H9 (cell line): ENCODE data around the gene ZNF814. TPM values are rescaled to one million over a fixed set of nuclear protein-coding genes. Genes with fewer than 3 reads are reported as not detected.
"Not testable (repeated sequence)": the region's sequence is repeated elsewhere in the genome, so short reads cannot be mapped to it uniquely, and the experiment has no call there.

ENCODE experiments used
- DNase-seq: peaks from one replicate; pipeline ENCODE4 v3.0.0-alpha.2; 2017
- H2AFZ ChIP-seq: one replicate; pipeline ENCODE4 v1.6.1; 2013; ENCODE audit warnings: mild to moderate bottlenecking, low read length, control low read depth, moderate library complexity
- H2AK5ac ChIP-seq: 2 replicates; pipeline ENCODE4 v1.6.1; 2013; ENCODE audit warnings: low read length, control low read depth, mixed read lengths; ENCODE audit not compliant: insufficient read length
- H2BK120ac ChIP-seq: one replicate; pipeline ENCODE4 v1.6.1; 2013; ENCODE audit warnings: low read depth, mild to moderate bottlenecking, low read length, control low read depth, inconsistent platforms; ENCODE audit not compliant: poor library complexity, severe bottlenecking
- H2BK12ac ChIP-seq: 2 replicates; pipeline ENCODE4 v1.6.1; 2013; ENCODE audit warnings: low read length, control low read depth, mixed read lengths, low read depth; ENCODE audit not compliant: insufficient read length
- H2BK15ac ChIP-seq: 2 replicates; pipeline ENCODE4 v1.6.1; 2013; ENCODE audit warnings: low read depth, low read length, control low read depth
- H2BK20ac ChIP-seq: one replicate; pipeline ENCODE4 v1.6.1; 2013; ENCODE audit warnings: low read depth, mild to moderate bottlenecking, low read length, control low read depth, inconsistent platforms; ENCODE audit not compliant: poor library complexity, severe bottlenecking
- H2BK5ac ChIP-seq: 2 replicates; pipeline ENCODE4 v1.6.1; 2013; ENCODE audit warnings: low read length, control low read depth, mixed read lengths; ENCODE audit not compliant: insufficient read length
- H3K14ac ChIP-seq: 2 replicates; pipeline ENCODE4 v1.6.1; 2013; ENCODE audit warnings: low read length, control low read depth; ENCODE audit not compliant: insufficient read depth
- H3K18ac ChIP-seq: 2 replicates; pipeline ENCODE4 v1.6.1; 2013; ENCODE audit warnings: low read depth, mild to moderate bottlenecking, mixed read lengths, low read length, control low read depth; ENCODE audit not compliant: insufficient read length
- H3K23ac ChIP-seq: 2 replicates; pipeline ENCODE4 v1.6.1; 2013; ENCODE audit warnings: low read length, control low read depth, mixed read lengths, low read depth; ENCODE audit not compliant: insufficient read length
- H3K23me2 ChIP-seq: 2 replicates; pipeline ENCODE4 v1.6.1; 2013; ENCODE audit warnings: low read depth, mild to moderate bottlenecking, mixed read lengths, low read length, control low read depth; ENCODE audit not compliant: insufficient read length, poor library complexity, severe bottlenecking
- H3K27ac ChIP-seq: 2 replicates; pipeline ENCODE4 v1.5.1; 2013; ENCODE audit warnings: low read length, control low read depth, mixed read lengths, low read depth; ENCODE audit not compliant: insufficient read length
- H3K27me3 ChIP-seq: 2 replicates; pipeline ENCODE4 v1.6.1; 2013; ENCODE audit warnings: low read length, control low read depth, inconsistent platforms; ENCODE audit not compliant: insufficient read depth
- H3K4ac ChIP-seq: 2 replicates; pipeline ENCODE4 v1.6.1; 2013; ENCODE audit warnings: low read depth, mild to moderate bottlenecking, control low read depth, inconsistent platforms, low read length, moderate library complexity
- H3K4me1 ChIP-seq: 2 replicates; pipeline ENCODE4 v1.6.1; 2013; ENCODE audit warnings: low read length, control low read depth, inconsistent platforms; ENCODE audit not compliant: insufficient read depth
- H3K4me2 ChIP-seq: 2 replicates; pipeline ENCODE4 v1.6.1; 2013; ENCODE audit warnings: low read length, control low read depth, mixed read lengths; ENCODE audit not compliant: insufficient read length, insufficient read depth
- H3K56ac ChIP-seq: 2 replicates; pipeline ENCODE4 v1.6.1; 2013; ENCODE audit warnings: low read depth, mild to moderate bottlenecking, mixed read lengths, low read length, control low read depth; ENCODE audit not compliant: insufficient read length
- H3K79me1 ChIP-seq: 2 replicates; pipeline ENCODE4 v1.6.1; 2013; ENCODE audit warnings: low read depth, mild to moderate bottlenecking, moderate library complexity, low read length, control low read depth, inconsistent platforms; ENCODE audit not compliant: insufficient read depth, poor library complexity, severe bottlenecking
- H3K79me2 ChIP-seq: 2 replicates; pipeline ENCODE4 v1.6.1; 2013; ENCODE audit warnings: low read length, control low read depth, inconsistent platforms; ENCODE audit not compliant: insufficient read depth
- H3K9ac ChIP-seq: 2 replicates; pipeline ENCODE4 v1.6.1; 2013; ENCODE audit warnings: low read length, control low read depth, mixed read lengths; ENCODE audit not compliant: insufficient read length; ENCODE audit errors: extremely low read depth
- H3K9me3 ChIP-seq: one replicate; pipeline ENCODE4 v1.6.1; 2013; ENCODE audit warnings: low read depth, low read length, inconsistent platforms; ENCODE audit not compliant: control insufficient read depth
- H3T11ph ChIP-seq: one replicate; pipeline ENCODE4 v1.6.1; 2013; ENCODE audit warnings: mild to moderate bottlenecking, low read length, control low read depth, inconsistent platforms
- H4K20me1 ChIP-seq: one replicate; pipeline ENCODE4 v1.6.1; 2013; ENCODE audit not compliant: control insufficient read depth, insufficient read length, insufficient read depth
- H4K5ac ChIP-seq: 2 replicates; pipeline ENCODE4 v1.6.1; 2013; ENCODE audit warnings: low read depth, mild to moderate bottlenecking, mixed read lengths, low read length, control low read depth; ENCODE audit not compliant: insufficient read length
- H4K8ac ChIP-seq: replicated peaks from 2 replicates; pipeline ENCODE4 v1.6.1; 2013; ENCODE audit warnings: low read length, control low read depth, mixed read lengths, low read depth; ENCODE audit not compliant: insufficient read length
- H4K91ac ChIP-seq: 2 replicates; pipeline ENCODE4 v1.6.1; 2013; ENCODE audit warnings: low read depth, mild to moderate bottlenecking, moderate library complexity, mixed read lengths, low read length, control low read depth; ENCODE audit not compliant: insufficient read length
- H3K27ac Mint-ChIP-seq, 3 experiments: 2 replicates in 2 of 3; 3 replicates in 1 of 3; pipeline ENCODE4 v1.8.0; 2020 to 2021; ENCODE audit warnings: mixed read lengths in 3 of 3, mild to moderate bottlenecking in 1 of 3, moderate library complexity in 1 of 3
- H3K27me3 Mint-ChIP-seq: 2 replicates; pipeline ENCODE4 v1.8.0; 2021; ENCODE audit warnings: low read depth, mild to moderate bottlenecking, moderate library complexity, mixed read lengths
- H3K36me3 Mint-ChIP-seq, 3 experiments: 2 replicates in 2 of 3; 3 replicates in 1 of 3; pipeline ENCODE4 v1.8.0; 2020 to 2021; ENCODE audit warnings: low read depth in 3 of 3, mixed read lengths in 3 of 3; ENCODE audit not compliant: insufficient read depth in 1 of 3
- H3K4me1 Mint-ChIP-seq, 2 experiments: 2 replicates each; pipeline ENCODE4 v1.8.0; 2020; ENCODE audit warnings: mixed read lengths in 2 of 2
- H3K4me3 Mint-ChIP-seq, 2 experiments: 2 replicates in 1 of 2; 3 replicates in 1 of 2; pipeline ENCODE4 v1.8.0; 2020 to 2021; ENCODE audit warnings: mild to moderate bottlenecking in 2 of 2, mixed read lengths in 2 of 2, moderate library complexity in 1 of 2
- H3K9me3 Mint-ChIP-seq, 2 experiments: 2 replicates in 1 of 2; 3 replicates in 1 of 2; pipeline ENCODE4 v1.8.0; 2020; ENCODE audit warnings: mild to moderate bottlenecking in 2 of 2, mixed read lengths in 2 of 2, moderate library complexity in 1 of 2
- WGBS: extraction: QIAGEN DNeasy Blood & Tissue Kit; methylation state at CpG from one replicate; pipeline ENCODE4 v1.1.7; 2013; ENCODE audit warnings: missing lambda C conversion rate, low lambda C conversion rate, mixed read lengths; ENCODE audit not compliant: insufficient read length; ENCODE audit errors: extremely low coverage; 5-methylcytosine and 5-hydroxymethylcytosine counted together
- total RNA-seq: library from RNA; stranded (reverse); gene quantifications from 2 replicates; pipeline ENCODE4 v1.2.1, GENCODE V29; 2021

Gene ZNF814
- total RNA-seq, 1 experiment from 2014 or later, result 103 TPM

- Mint-ChIP-seq H3K36me3 (peaks cover 58 to 61% (median 60%) of the 10 kb centered on the region in 3 experiments), H3K4me1 (peaks cover 18 to 20% of the 10 kb centered on the region in 2 experiments)
- H3K23me2 ChIP-seq, H3K27ac Mint-ChIP-seq, H3T11ph ChIP-seq, H2BK15ac ChIP-seq, H4K20me1 ChIP-seq, H3K9me3 ChIP-seq, H2BK20ac ChIP-seq, H3K27me3 Mint-ChIP-seq, DNase-seq, H3K4me3 Mint-ChIP-seq, H2AK5ac ChIP-seq, H3K79me2 ChIP-seq, H3K27ac ChIP-seq, H4K5ac ChIP-seq, H3K79me1 ChIP-seq, H4K91ac ChIP-seq, H3K4me1 ChIP-seq, H3K56ac ChIP-seq, H3K23ac ChIP-seq, H3K27me3 ChIP-seq, H3K9me3 Mint-ChIP-seq, H2AFZ ChIP-seq, H3K14ac ChIP-seq, H4K8ac ChIP-seq, H3K4me2 ChIP-seq, H2BK12ac ChIP-seq, H2BK5ac ChIP-seq, H3K18ac ChIP-seq, H3K9ac ChIP-seq, H3K4ac ChIP-seq, H2BK120ac ChIP-seq: not testable (repeated sequence)
- no CpG with 5 or more reads among the region's 2 CpGs for WGBS
These were observed 34.7 kb downstream of the ZNF814 start for GRCh38 chr19:57854117-57854516.

- H2BK12ac ChIP-seq, H3K79me2 ChIP-seq, H3K23ac ChIP-seq, H3K27me3 ChIP-seq, H3K9ac ChIP-seq, H3K27me3 Mint-ChIP-seq, H2AK5ac ChIP-seq, H2BK120ac ChIP-seq, H2BK15ac ChIP-seq, H3K23me2 ChIP-seq, H2AFZ ChIP-seq, DNase-seq, H3K9me3 ChIP-seq, H4K20me1 ChIP-seq, H3K4me2 ChIP-seq, H3K14ac ChIP-seq, H3K27ac ChIP-seq, H3K56ac ChIP-seq, H4K8ac ChIP-seq, H4K5ac ChIP-seq, H4K91ac ChIP-seq, H3K4ac ChIP-seq, H3K4me1 ChIP-seq, H3K79me1 ChIP-seq, H2BK5ac ChIP-seq, H2BK20ac ChIP-seq, H3T11ph ChIP-seq, H3K18ac ChIP-seq, H3K9me3 Mint-ChIP-seq: not testable (repeated sequence)
- Mint-ChIP-seq H3K36me3 (peaks cover 44 to 46% (median 45%) of the 10 kb centered on the region in 3 experiments), H3K4me1 (peaks cover 18 to 21% of the 10 kb centered on the region in 2 experiments), H3K27ac (peak overlapping the region in 1 of 3 experiments; percentile 44; a peak in 1 of 7 replicates), H3K4me3 (peak overlapping the region in 1 of 2 experiments; percentile 94; a peak in 1 of 5 replicates)
- WGBS, result no CpG with 5 or more reads among the region's 6 CpGs
These were observed 36.8 kb downstream of the ZNF814 start for GRCh38 chr19:57851812-57852603.
